Tibial artery (tissue), 4 donors: ENCODE data around the gene CDC42EP5.

Experiments
- DNase-seq, 2 donors: peaks; one replicate each; pipeline ENCODE4 v3.0.0-alpha.2; 2019
- H3K27ac ChIP-seq, 2 donors: fragments of 200-600 bp; sonication (generic) in 1 of 2; 1 replicate in 1 of 2; 2 replicates in 1 of 2; pipeline ENCODE4 v1.5.1; 2018 to 2019; ENCODE audit warnings: mild to moderate bottlenecking in 1 of 2
- H3K27me3 ChIP-seq, 2 donors: fragments of 200-600 bp; sonication (generic) in 1 of 2; one replicate each; pipeline versions ENCODE4 v1.5.1 to v1.6.0; 2016 to 2019
- H3K36me3 ChIP-seq, 3 donors: fragments of 200-600 bp; sonication (generic) in 2 of 3; one replicate each; pipeline ENCODE4 v1.5.1; 2016 to 2019; ENCODE audit warnings: mild to moderate bottlenecking in 2 of 3
- H3K4me1 ChIP-seq, 4 donors: fragments of 200-600 bp; sonication (generic) in 2 of 4; 1 replicate in 3 of 4; 2 replicates in 1 of 4; pipeline ENCODE4 v1.5.1; 2016 to 2019
- H3K4me3 ChIP-seq, 2 donors: fragments of 200-600 bp; sonication (generic) in 1 of 2; 1 replicate in 1 of 2; 2 replicates in 1 of 2; pipeline ENCODE4 v1.5.1; 2018 to 2019; ENCODE audit warnings: mild to moderate bottlenecking in 2 of 2
- H3K9me3 ChIP-seq, 3 donors: fragments of 200-600 bp; sonication (generic) in 1 of 3; one replicate each; pipeline ENCODE4 v1.5.1; 2016 to 2019
- intact Hi-C: fragments of 100-400 bp; cut with DNase I; formaldehyde crosslinking; loops from one replicate; pipeline ENCODE4 v1.15.0; 2023; ENCODE audit warnings: low total_unique reads
- TF ChIP-seq, protein P1 (sequence below), 2 experiments: fragments of 200-600 bp in 1 of 2; fragments of 450-650 bp in 1 of 2; IDR thresholded peaks; one replicate each; pipeline ENCODE4 v1.5.1; 2017 to 2019; ENCODE audit warnings: antibody characterized with exemption in 2 of 2, mild to moderate bottlenecking in 1 of 2, moderate library complexity in 1 of 2

The CDC42EP5 gene

DNA sequence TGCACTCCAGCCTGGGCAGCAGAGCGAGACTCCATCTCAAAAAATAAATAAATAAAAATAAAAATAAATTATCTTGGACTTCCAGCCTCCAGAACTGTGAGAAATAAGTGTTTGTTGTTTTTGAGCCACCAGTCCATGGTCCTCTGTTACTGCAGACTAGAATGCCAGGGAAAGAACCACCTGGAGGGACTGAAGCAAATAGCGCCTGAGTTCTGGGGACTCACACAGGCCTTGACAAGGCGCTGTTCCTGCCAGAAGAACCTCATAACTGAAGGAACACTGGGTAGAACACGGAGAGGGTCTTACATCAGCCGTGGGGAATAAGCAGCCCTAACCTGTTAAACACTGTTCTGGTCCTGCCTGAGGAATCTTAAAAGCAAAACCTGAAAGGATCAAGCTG is 32.5 kb downstream of the CDC42EP5 start:
- intact Hi-C loops: no loop called here
- no peak for DNase-seq
- H3K4me1 ChIP-seq: peaks cover 0 to 14% (median 1%) of the 10 kb centered on the region in 4 donors
- H3K9me3 ChIP-seq: no peaks in the 10 kb centered on the region
- TF ChIP-seq, protein P1, sequence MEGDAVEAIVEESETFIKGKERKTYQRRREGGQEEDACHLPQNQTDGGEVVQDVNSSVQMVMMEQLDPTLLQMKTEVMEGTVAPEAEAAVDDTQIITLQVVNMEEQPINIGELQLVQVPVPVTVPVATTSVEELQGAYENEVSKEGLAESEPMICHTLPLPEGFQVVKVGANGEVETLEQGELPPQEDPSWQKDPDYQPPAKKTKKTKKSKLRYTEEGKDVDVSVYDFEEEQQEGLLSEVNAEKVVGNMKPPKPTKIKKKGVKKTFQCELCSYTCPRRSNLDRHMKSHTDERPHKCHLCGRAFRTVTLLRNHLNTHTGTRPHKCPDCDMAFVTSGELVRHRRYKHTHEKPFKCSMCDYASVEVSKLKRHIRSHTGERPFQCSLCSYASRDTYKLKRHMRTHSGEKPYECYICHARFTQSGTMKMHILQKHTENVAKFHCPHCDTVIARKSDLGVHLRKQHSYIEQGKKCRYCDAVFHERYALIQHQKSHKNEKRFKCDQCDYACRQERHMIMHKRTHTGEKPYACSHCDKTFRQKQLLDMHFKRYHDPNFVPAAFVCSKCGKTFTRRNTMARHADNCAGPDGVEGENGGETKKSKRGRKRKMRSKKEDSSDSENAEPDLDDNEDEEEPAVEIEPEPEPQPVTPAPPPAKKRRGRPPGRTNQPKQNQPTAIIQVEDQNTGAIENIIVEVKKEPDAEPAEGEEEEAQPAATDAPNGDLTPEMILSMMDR (IDR thresholded peaks at IDR 0.05): no peak
- H3K4me3 ChIP-seq: no peak overlapping the region
- H3K27me3 ChIP-seq: no peaks in the 10 kb centered on the region
- peaks cover 5 to 15% (median 13%) of the 10 kb centered on the region in 3 donors for H3K36me3 ChIP-seq
- no peak overlapping the region for H3K27ac ChIP-seq

DNA sequence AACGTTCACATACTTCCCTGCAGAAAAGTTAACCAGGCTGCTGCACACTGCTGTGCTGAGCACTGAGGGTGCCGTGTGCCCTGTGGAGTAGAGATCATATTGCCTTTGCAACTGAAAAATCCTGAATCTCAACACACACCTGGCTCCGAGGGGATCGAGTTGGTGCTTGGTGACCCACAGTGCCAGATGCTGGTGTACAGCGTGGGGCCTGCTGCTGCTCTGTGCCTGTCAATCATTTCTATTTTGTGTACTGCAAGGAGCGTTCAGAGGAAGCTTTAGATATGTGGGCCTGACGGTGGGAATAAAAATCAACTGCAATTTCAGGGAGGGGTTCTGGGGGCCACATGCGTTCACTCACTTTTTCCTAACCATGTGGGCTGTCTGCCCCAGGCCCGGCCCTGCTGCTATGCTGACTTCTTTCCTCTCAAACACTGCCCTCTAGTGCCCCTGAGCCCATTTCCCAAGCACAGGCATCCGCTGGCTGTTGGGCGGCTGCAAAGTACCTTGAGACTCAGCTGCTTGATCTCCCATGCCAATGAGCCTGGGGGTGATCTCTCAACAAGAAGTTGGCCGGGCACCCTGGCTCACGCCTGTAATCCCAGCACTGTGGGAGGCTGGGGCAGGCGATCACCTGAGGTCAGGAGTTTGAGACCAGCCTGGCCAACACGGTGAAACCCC is 33.8 kb downstream of the CDC42EP5 start:
- Histone ChIP-seq H3K9me3 (no peaks in the 10 kb centered on the region), H3K4me1 (peaks cover 0 to 28% (median 4%) of the 10 kb centered on the region in 4 donors), H3K27me3 (no peaks in the 10 kb centered on the region), H3K36me3 (peaks cover 0 to 9% (median under 1%) of the 10 kb centered on the region in 3 donors), H3K4me3 (no peak overlapping the region), H3K27ac (no peak overlapping the region)
- TF ChIP-seq, protein P1 (IDR thresholded peaks at IDR 0.05): no peak
- DNase-seq: no peak
- intact Hi-C loops: no loop called here

DNA sequence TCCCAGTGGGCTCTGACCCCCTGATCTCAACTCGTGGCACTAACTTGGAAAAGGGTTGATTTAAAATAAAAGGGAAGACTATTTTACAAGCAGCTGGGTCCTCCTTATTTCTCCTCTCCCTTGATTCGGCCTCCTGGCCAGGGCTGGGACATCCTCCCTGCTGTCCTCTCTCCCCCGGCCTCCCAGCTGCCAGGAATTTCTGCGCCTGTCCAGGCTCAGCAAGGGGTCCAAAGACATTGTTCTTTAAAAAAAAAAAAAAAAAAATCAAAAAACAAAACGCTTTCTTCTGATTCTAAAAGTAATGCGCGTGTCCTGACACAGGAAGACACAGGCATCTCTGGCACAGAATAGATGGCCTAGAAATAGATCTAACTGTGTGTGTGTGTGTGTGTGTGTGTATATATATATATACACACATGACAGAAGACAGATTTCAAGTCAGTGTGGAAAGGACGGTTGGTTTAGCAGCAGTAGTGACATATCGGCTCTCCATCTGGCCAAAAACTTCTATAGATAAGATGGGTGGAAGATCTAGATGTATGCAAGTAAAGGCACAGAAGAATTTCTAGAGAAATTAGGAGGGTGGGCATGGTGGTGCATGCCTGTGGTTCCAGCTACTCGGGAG is 36.4 kb downstream of the CDC42EP5 start:
- no peaks in the 10 kb centered on the region for H3K9me3 ChIP-seq
- no peak for DNase-seq
- no peak overlapping the region for H3K4me3 ChIP-seq
- peaks cover 0 to 2% of the 10 kb centered on the region in 2 donors for H3K27me3 ChIP-seq
- H3K27ac ChIP-seq: no peak overlapping the region
- H3K4me1 ChIP-seq: peaks cover 0 to 32% (median 4%) of the 10 kb centered on the region in 4 donors
- TF ChIP-seq, protein P1 (IDR thresholded peaks at IDR 0.05): no peak
- intact Hi-C loops: no loop called here
- H3K36me3 ChIP-seq: no peaks in the 10 kb centered on the region

DNA sequence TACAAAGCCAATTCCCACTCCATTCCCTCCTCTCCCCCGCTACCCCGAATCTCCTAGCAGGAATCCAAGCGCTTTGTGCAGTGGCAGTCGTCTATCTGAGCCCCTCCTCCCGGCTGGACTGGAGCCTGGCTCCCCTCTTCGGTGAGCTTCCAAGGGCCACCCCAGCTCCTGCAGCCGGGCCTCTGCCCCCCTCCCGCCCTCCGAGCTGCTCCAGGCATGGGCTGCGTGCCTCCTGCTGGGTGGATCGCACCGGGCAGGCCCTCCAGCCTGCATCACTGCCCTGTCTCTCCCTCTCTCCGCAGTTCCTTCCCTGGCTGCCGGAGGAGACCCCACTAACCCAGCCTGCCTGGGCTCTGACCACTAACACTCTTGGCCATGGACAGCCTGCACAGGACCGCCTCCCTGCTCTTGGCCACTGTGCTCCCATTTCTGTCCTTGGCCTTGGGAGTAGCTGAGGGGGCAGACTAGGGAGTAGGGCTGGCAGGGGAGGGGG is 37.0 kb downstream of the CDC42EP5 start:
- intact Hi-C loops: no loop called here
- DNase-seq: no peak
- H3K36me3 ChIP-seq: no peaks in the 10 kb centered on the region

DNA sequence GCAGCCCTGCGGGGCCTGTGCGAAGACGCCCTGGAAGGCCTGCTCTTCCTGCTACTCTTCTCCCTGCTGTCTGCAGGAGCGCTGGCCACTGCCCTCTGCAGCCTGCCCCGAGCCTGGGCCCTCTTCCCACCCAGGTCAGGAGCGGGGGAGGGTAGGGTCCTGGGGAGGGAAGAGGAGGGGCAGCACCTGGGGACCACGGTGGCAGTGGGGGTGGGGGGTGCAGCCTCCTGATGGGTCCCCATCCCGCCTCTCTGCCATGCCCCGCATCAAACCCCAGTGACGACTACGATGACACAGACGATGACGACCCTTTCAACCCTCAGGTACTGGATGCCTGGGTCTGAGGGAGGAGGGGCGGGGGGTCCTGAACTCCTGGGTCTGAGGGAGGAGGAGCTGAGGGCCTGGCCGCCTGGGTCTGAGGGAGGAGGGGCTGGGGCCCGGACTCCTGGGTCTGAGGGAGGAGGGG is 37.5 kb downstream of the CDC42EP5 start:
- intact Hi-C loops: no loop called here
- no peaks in the 10 kb centered on the region for H3K36me3 ChIP-seq
- no peak for DNase-seq
- H3K4me3 ChIP-seq: no peak overlapping the region
- H3K27ac ChIP-seq: no peak overlapping the region
- H3K4me1 ChIP-seq: peaks cover 0 to 40% (median 10%) of the 10 kb centered on the region in 4 donors
- peaks cover 0 to 14% of the 10 kb centered on the region in 2 donors for H3K27me3 ChIP-seq
- H3K9me3 ChIP-seq: no peaks in the 10 kb centered on the region
- TF ChIP-seq, protein P1 (IDR thresholded peaks at IDR 0.05): no peak

More for the DNA sequence above, 37.0 kb downstream of the CDC42EP5 start:
- H3K27ac ChIP-seq: no peak overlapping the region
- TF ChIP-seq, protein P1 (IDR thresholded peaks at IDR 0.05): no peak
- H3K4me3 ChIP-seq: no peak overlapping the region
- no peaks in the 10 kb centered on the region for H3K9me3 ChIP-seq
- peaks cover 0 to 9% of the 10 kb centered on the region in 2 donors for H3K27me3 ChIP-seq
- H3K4me1 ChIP-seq: peaks cover 0 to 35% (median 5%) of the 10 kb centered on the region in 4 donors
